Measurements from ENCODE around the gene C9orf78.
"Not testable (repeated sequence)": the region's sequence is repeated elsewhere in the genome, so short reads cannot be mapped to it uniquely, and the experiment has no call there.

C9orf78 gene

GRCh38 chr9:129813661-129814060 lies 21.4 kb downstream of the C9orf78 start:
- DNase-seq (ENCODE audit: low read depth in 2 of 3, low spot score in 2 of 3) = no peak

GRCh38 chr9:129812385-129812784 lies 22.7 kb downstream of the C9orf78 start:
- no peak for DNase-seq (ENCODE audit: low read depth in 2 of 3, low spot score in 2 of 3)

- no peak for DNase-seq (ENCODE audit: low read depth in 2 of 3, low spot score in 2 of 3)
Observed at GRCh38 chr9:129811967-129812363, 23.1 kb downstream of the C9orf78 start.

GRCh38 chr9:129810788-129811187 lies 24.3 kb downstream of the C9orf78 start:
- DNase-seq (ENCODE audit: low read depth in 2 of 3, low spot score in 2 of 3) = no peak

GRCh38 chr9:129810116-129810515 lies 25.0 kb downstream of the C9orf78 start:
- no peak for DNase-seq (ENCODE audit: low read depth in 2 of 3, low spot score in 2 of 3)

GRCh38 chr9:129809346-129809745 lies 25.7 kb downstream of the C9orf78 start:
- DNase-seq (ENCODE audit: low read depth in 2 of 3, low spot score in 2 of 3) = no peak

- no peak for DNase-seq (ENCODE audit: low read depth in 2 of 3, low spot score in 2 of 3)
Observed at GRCh38 chr9:129806061-129806460, 29.0 kb downstream of the C9orf78 start.

GRCh38 chr9:129803676-129804060 lies 31.4 kb downstream of the C9orf78 start:
- DNase-seq (ENCODE audit: low read depth in 2 of 3, low spot score in 2 of 3) = no peak

GRCh38 chr9:129802833-129803675 lies 32.0 kb downstream of the C9orf78 start, which contains the start of gene TOR1B:
TOR1B (plus strand) TSS chr9:129803184; CDS start chr9:129803213, 29 bp downstream.
- peak; percentile 87 to 94 (median 89) for DNase-seq (ENCODE audit: low read depth in 2 of 3, low spot score in 2 of 3)

GRCh38 chr9:129801504-129801903 lies 33.6 kb downstream of the C9orf78 start:
- no peak for DNase-seq (ENCODE audit: low read depth in 2 of 3, low spot score in 2 of 3)

GRCh38 chr9:129798973-129799372 lies 36.1 kb downstream of the C9orf78 start:
- no peak for DNase-seq (ENCODE audit: low read depth in 2 of 3, low spot score in 2 of 3)

- DNase-seq (ENCODE audit: low read depth in 2 of 3, low spot score in 2 of 3) = not testable (repeated sequence)
Observed at GRCh38 chr9:129796029-129796428, 39.0 kb downstream of the C9orf78 start.

- DNase-seq (ENCODE audit: low read depth in 2 of 3, low spot score in 2 of 3) = no peak
Observed at GRCh38 chr9:129794549-129794948, 40.5 kb downstream of the C9orf78 start.

- no peak for DNase-seq (ENCODE audit: low read depth in 2 of 3, low spot score in 2 of 3)
Observed at GRCh38 chr9:129786481-129786880, 48.6 kb downstream of the C9orf78 start.

GRCh38 chr9:129785866-129786265 lies 49.2 kb downstream of the C9orf78 start:
- no peak for DNase-seq (ENCODE audit: low read depth in 2 of 3, low spot score in 2 of 3)

- DNase-seq (ENCODE audit: low read depth in 2 of 3, low spot score in 2 of 3) = not testable (repeated sequence)
Observed at GRCh38 chr9:129784970-129785369, 50.1 kb downstream of the C9orf78 start.

- DNase-seq (ENCODE audit: low read depth in 2 of 3, low spot score in 2 of 3) = peak; percentile 42 to 61 (median 54)
Observed at GRCh38 chr9:129783516-129784361, 51.3 kb downstream of the C9orf78 start.

GRCh38 chr9:129781981-129782380 lies 53.1 kb downstream of the C9orf78 start:
- no peak for DNase-seq (ENCODE audit: low read depth in 2 of 3, low spot score in 2 of 3)

GRCh38 chr9:129781131-129781530 lies 53.9 kb downstream of the C9orf78 start:
- DNase-seq (ENCODE audit: low read depth in 2 of 3, low spot score in 2 of 3) = no peak

- no peak for DNase-seq (ENCODE audit: low read depth in 2 of 3, low spot score in 2 of 3)
Observed at GRCh38 chr9:129779560-129780190, 55.4 kb downstream of the C9orf78 start.

GRCh38 chr9:129778469-129778868 lies 56.6 kb downstream of the C9orf78 start:
- DNase-seq (ENCODE audit: low read depth in 2 of 3, low spot score in 2 of 3) = no peak

- no peak for DNase-seq (ENCODE audit: low read depth in 2 of 3, low spot score in 2 of 3)
Observed at GRCh38 chr9:129777769-129778130, 57.3 kb downstream of the C9orf78 start.
